GM15510 (cell line): ENCODE data around the gene JAKMIP1.

Source experiments
- POLR2A ChIP-seq: IDR thresholded peaks from 3 replicates; pipeline ENCODE4 v1.6.1; 2011; ENCODE audit warnings: borderline replicate concordance; ENCODE audit not compliant: insufficient read length; ENCODE audit errors: extremely low read depth

Gene JAKMIP1

GRCh38 chr4:6044276-6044675, 156.1 kb downstream of the JAKMIP1 start:
- TF ChIP-seq POLR2A = no peak

DNA sequence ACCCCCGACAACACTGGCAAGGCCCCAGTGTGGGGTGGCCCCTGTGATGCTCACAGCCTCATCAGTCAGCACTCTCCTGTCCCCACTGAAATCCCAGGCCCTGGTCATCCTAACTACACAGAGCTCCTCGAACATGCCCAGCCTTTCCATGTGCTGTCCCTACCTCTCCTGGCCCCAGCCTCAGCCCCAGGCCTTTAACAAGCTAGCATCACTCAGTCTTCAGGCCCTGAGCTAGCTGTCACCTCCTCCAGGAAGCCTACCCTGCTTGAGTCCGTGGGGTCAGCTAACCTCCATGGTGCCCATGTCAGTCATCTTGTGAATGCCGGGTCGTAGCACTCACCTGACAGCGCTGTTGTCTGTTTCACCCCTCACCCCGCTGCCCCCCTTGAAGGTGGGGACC, 156.5 kb downstream of the JAKMIP1 start:
- no peak for TF ChIP-seq POLR2A

- TF ChIP-seq POLR2A = no peak
Observed at GRCh38 chr4:6043188-6043587, 157.2 kb downstream of the JAKMIP1 start.

DNA sequence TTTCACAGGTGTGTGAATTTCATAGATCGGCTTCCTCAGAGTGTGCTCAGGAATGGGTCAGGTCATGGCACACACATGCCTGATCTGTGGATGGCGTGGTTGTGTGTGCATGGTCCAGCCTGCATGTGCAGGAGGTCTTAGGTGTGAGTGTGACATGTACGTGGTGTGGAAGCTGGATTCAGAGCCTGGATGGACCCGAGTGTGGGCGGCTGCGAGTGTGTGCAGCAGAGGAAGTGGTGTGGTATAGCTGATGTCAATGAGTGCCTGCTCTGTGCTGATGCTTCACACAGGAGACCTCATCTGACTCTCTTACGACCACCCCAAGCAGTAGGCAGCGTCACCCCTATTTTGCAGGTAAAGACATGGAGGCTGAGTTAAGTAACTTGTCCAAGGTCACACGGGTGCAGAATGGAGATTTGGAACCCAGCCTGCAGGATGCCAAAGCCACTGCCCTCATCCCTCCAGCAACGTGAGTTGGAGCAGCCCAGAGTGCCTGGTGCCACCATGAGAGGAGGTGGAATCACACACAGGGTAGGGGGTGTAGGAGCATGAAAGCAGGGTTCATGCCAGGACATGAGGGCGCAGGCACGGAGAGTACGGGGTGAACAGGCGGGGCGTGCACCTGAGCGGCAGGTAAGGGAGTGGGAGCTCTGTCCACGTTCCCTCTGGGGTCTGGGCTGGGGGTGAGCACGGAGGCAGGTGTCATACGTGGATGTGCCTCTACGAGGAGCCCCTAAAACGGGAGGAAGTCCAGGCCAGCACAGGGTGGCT, 157.9 kb downstream of the JAKMIP1 start:
- no peak for TF ChIP-seq POLR2A

DNA sequence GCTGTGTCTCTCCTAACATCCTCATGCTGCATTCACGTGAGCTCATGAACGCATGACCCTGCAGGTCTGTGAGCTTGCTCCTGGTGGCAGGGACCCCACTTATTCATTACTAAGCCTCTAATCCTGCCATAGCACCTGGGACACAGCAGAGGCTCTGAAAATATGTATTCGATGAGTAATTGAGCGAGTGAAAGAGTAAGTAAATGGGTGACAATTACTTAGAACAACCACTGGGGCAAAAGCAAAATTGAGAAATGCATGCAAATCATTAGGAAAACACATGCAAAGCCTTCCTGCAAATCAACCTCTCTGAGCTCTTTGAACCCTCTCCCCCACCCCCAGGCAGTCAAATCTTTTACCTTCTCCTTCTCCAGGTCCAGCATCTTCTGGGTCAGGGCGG, 158.5 kb downstream of the JAKMIP1 start:
- TF ChIP-seq POLR2A = no peak

GRCh38 chr4:6038711-6039110, 161.6 kb downstream of the JAKMIP1 start:
- no peak for TF ChIP-seq POLR2A

- TF ChIP-seq POLR2A = no peak
Observed at GRCh38 chr4:6035786-6036185, 164.6 kb downstream of the JAKMIP1 start.

DNA sequence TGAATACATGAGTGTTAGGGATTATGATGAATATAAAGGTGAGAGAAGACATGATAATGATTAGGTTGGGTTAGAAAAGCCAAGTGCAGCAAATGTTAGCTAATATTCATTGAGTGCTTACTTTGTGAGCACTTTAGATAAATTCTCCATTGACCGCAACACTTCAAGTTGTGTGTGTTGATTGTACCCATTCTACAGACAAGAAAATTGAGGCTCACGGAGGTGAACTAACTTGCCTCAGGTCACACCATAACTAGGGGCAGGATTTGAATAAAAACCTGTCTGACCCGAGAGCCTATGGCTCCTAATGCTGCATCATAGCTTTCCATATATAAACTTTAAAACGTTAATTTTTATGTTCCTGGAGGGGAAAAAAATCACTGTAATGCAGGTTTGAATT, 167.0 kb downstream of the JAKMIP1 start:
- TF ChIP-seq POLR2A = no peak

DNA sequence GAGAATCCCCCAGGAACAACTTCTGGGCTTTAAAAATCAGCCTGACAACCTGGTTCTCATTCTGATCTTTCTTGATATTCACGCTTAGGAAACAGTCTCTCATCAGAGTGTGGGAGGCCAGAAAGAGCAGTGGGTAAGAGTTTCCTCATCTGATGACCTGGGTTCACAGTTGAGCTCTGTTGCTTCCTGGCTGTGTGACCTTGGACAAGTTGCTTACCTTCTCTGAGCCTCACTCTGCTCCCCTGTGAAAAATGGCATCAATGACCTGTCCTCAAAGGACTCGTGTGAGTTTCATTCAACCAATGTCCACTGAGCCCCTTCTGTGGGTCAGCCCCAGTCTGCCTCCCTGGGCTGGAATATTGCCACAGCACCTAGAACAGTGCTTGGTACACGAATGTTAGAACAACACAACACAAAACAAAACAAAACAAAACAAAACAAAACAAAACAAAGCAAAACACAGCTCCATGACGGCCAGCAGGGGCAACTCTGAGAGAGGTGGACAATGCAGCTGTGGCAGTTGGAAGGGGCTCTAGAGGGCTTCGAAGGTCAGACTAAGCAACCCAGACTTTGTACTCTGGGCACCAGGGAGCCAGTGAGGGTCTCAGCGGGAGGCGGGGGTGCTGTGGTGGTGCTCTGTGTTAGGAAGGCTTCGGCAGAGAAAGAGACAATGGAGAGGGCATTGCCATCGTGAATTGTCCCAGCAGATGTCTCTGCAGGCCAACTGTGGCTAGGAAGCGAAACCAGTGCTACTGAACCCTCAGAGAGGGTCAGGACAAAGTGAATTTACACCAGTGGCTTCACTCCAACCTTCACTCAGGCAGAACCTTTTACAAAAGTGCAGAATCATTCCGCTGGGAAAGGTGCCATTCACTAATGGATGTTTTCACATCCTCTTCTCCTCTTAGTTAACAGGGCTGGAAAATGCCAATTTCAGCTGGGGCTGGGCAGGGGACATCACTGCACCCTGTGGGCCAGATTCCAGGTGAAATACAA, 167.8 kb downstream of the JAKMIP1 start:
- no peak for TF ChIP-seq POLR2A

GRCh38 chr4:6031846-6032245, 168.5 kb downstream of the JAKMIP1 start:
- TF ChIP-seq POLR2A = no peak

- TF ChIP-seq POLR2A = no peak
Observed at GRCh38 chr4:6030679-6031078, 169.7 kb downstream of the JAKMIP1 start.

DNA sequence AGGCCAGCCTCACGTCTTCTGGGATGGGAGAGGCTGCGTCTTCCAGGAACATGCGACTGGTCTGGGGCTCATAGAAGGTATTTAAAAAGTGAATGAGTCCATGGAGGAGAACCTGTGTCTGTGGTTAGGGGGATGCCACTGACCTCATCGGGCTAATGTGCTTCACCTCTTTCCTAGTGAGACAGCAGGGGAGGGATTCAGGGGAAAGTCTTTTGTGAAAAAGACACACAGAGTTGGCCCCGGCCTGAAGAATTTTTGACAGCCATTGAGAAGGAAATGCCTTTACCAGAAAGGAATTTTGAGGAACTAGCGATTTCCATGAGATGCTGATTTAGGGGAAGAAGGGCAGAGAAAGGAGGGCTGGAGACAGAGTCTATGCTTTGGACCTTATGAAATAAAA, 171.1 kb downstream of the JAKMIP1 start:
- no peak for TF ChIP-seq POLR2A

- TF ChIP-seq POLR2A = no peak
Observed at GRCh38 chr4:6028168-6028567, 172.2 kb downstream of the JAKMIP1 start.

- TF ChIP-seq POLR2A = no peak
Observed at GRCh38 chr4:6027392-6027791, 173.0 kb downstream of the JAKMIP1 start.

GRCh38 chr4:6024313-6024960, 175.9 kb downstream of the JAKMIP1 start:
- no peak for TF ChIP-seq POLR2A
